ENCODE results near the gene GAA. TPM values are rescaled to one million over a fixed set of nuclear protein-coding genes. Genes with fewer than 3 reads are reported as not detected.

GAA gene
- total and polyA plus RNA-seq, 9 donors: 2.4 to 77.3 (median 25.6) TPM

DNA sequence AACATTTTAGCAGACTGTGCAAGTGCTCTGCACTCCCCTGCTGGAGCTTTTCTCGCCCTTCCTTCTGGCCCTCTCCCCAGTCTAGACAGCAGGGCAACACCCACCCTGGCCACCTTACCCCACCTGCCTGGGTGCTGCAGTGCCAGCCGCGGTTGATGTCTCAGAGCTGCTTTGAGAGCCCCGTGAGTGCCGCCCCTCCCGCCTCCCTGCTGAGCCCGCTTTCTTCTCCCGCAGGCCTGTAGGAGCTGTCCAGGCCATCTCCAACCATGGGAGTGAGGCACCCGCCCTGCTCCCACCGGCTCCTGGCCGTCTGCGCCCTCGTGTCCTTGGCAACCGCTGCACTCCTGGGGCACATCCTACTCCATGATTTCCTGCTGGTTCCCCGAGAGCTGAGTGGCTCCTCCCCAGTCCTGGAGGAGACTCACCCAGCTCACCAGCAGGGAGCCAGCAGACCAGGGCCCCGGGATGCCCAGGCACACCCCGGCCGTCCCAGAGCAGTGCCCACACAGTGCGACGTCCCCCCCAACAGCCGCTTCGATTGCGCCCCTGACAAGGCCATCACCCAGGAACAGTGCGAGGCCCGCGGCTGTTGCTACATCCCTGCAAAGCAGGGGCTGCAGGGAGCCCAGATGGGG, 3.1 kb downstream of the GAA start:
- Histone ChIP-seq H3K27ac (no peak overlapping the region), H3K4me1 (ENCODE audit: insufficient read depth) (peaks cover 5% of the 10 kb centered on the region), H3K36me3 (no peaks in the 10 kb centered on the region), H3K9me3 (no peaks in the 10 kb centered on the region), H3K4me3 (no peak overlapping the region), H3K27me3 (no peaks in the 10 kb centered on the region)
- TF ChIP-seq, protein P1, sequence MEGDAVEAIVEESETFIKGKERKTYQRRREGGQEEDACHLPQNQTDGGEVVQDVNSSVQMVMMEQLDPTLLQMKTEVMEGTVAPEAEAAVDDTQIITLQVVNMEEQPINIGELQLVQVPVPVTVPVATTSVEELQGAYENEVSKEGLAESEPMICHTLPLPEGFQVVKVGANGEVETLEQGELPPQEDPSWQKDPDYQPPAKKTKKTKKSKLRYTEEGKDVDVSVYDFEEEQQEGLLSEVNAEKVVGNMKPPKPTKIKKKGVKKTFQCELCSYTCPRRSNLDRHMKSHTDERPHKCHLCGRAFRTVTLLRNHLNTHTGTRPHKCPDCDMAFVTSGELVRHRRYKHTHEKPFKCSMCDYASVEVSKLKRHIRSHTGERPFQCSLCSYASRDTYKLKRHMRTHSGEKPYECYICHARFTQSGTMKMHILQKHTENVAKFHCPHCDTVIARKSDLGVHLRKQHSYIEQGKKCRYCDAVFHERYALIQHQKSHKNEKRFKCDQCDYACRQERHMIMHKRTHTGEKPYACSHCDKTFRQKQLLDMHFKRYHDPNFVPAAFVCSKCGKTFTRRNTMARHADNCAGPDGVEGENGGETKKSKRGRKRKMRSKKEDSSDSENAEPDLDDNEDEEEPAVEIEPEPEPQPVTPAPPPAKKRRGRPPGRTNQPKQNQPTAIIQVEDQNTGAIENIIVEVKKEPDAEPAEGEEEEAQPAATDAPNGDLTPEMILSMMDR (IDR thresholded peaks at IDR 0.05): no peak
- TF ChIP-seq EP300 (IDR thresholded peaks at IDR 0.05) (no peak), POLR2A (IDR thresholded peaks at IDR 0.05) (no peak)
- WGBS, 3 donors: 14 to 38% (median 19%) methylated on average over 21 to 26 of the region's 26 CpGs
- DNase-seq: peak in 3 of 5 donors; percentile 26 to 65 (median 44)
- intact Hi-C loops (cut with DNase I): loop anchor here in 1 of 4 donors (5.0 kb wide), 1 partner anchor 43 kb away; the partner anchor contains the start of gene EIF4A3

GRCh38 chr17:80104956-80105375, 3.6 kb downstream of the GAA start:
- Histone ChIP-seq H3K27ac (no peak overlapping the region), H3K4me1 (ENCODE audit: insufficient read depth) (peaks cover 5% of the 10 kb centered on the region), H3K4me3 (no peak overlapping the region), H3K36me3 (no peaks in the 10 kb centered on the region), H3K9me3 (no peaks in the 10 kb centered on the region), H3K27me3 (no peaks in the 10 kb centered on the region)
- intact Hi-C loops (cut with DNase I): loop anchor here in 1 of 4 donors (5.0 kb wide), 1 partner anchor 42 kb away; the partner anchor contains the start of gene EIF4A3
- 42 to 77% (median 49%) methylated on average over 18 of the region's 18 CpGs for WGBS, 3 donors
- DNase-seq: peak in 3 of 5 donors; percentile 17 to 40 (median 33)
- TF ChIP-seq, protein P1 (IDR thresholded peaks at IDR 0.05): no peak
- TF ChIP-seq POLR2A (IDR thresholded peaks at IDR 0.05): no peak

DNA sequence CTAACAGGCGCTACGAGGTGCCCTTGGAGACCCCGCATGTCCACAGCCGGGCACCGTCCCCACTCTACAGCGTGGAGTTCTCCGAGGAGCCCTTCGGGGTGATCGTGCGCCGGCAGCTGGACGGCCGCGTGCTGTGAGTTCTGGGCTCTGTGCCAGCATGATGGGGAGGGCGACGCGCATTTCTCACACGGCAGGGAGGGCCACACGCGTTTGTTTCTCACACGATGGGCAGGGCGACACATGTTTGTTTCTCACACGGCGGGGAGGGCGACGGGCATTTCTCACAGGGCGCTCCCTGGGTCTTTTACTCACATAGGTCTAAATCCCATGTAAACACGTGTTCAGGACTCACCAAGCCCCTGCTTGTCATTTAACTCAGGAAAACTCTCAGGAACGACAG, 4.4 kb downstream of the GAA start:
- DNase-seq: peak; percentile 44 to 79 (median 58)
- H3K4me1 ChIP-seq (ENCODE audit: insufficient read depth): peaks cover 5% of the 10 kb centered on the region
- no peaks in the 10 kb centered on the region for H3K36me3 ChIP-seq
- H3K4me3 ChIP-seq: no peak overlapping the region
- intact Hi-C loops (cut with DNase I): no loop called here
- no peak for TF ChIP-seq POLR2A (IDR thresholded peaks at IDR 0.05)
- TF ChIP-seq EP300 (IDR thresholded peaks at IDR 0.05): no peak
- no peaks in the 10 kb centered on the region for H3K9me3 ChIP-seq
- WGBS, 3 donors: 6 to 29% (median 10%) methylated on average over 28 to 29 of the region's 29 CpGs
- no peaks in the 10 kb centered on the region for H3K27me3 ChIP-seq
- no peak overlapping the region for H3K27ac ChIP-seq

- H3K4me1 ChIP-seq (ENCODE audit: insufficient read depth): peaks cover 5% of the 10 kb centered on the region
- no peaks in the 10 kb centered on the region for H3K27me3 ChIP-seq
- TF ChIP-seq, protein P1 (IDR thresholded peaks at IDR 0.05): no peak
- TF ChIP-seq EP300 (IDR thresholded peaks at IDR 0.05) (no peak), POLR2A (IDR thresholded peaks at IDR 0.05) (no peak)
- no peaks in the 10 kb centered on the region for H3K36me3 ChIP-seq
- DNase-seq: peak in 1 of 5 donors; percentile 24
- 19 to 70% (median 38%) methylated on average over 10 of the region's 10 CpGs for whole genome bisulfite sequencing, 3 donors
- no peaks in the 10 kb centered on the region for H3K9me3 ChIP-seq
- H3K4me3 ChIP-seq: no peak overlapping the region
- no peak overlapping the region for H3K27ac ChIP-seq
- intact Hi-C loops (cut with DNase I): no loop called here
These were observed 4.8 kb downstream of the GAA start for GRCh38 chr17:80106176-80106575.

- Histone ChIP-seq H3K4me1 (ENCODE audit: insufficient read depth) (peaks cover 5% of the 10 kb centered on the region), H3K36me3 (no peaks in the 10 kb centered on the region), H3K4me3 (no peak overlapping the region), H3K9me3 (no peaks in the 10 kb centered on the region), H3K27ac (no peak overlapping the region), H3K27me3 (no peaks in the 10 kb centered on the region)
- WGBS, 3 donors: 84 to 91% (median 88%) methylated on average over 12 of the region's 12 CpGs
- intact Hi-C loops (cut with DNase I): no loop called here
- TF ChIP-seq EP300 (IDR thresholded peaks at IDR 0.05) (no peak), POLR2A (IDR thresholded peaks at IDR 0.05) (no peak)
- TF ChIP-seq, protein P1 (IDR thresholded peaks at IDR 0.05): no peak
- DNase-seq: no peak
These were observed 5.4 kb downstream of the GAA start for GRCh38 chr17:80106751-80107150.
